Mammary epithelial cell (primary cell): ENCODE results near the gene CAMK2B.

Experiments
- EZH2 ChIP-seq: IDR thresholded peaks from 2 replicates; pipeline ENCODE4 v1.6.1; 2012; ENCODE audit warnings: low read length, inconsistent platforms, borderline replicate concordance
- TF ChIP-seq, protein P1 (sequence below), 2 donors: IDR thresholded peaks in 1 of 2; conservative IDR thresholded peaks in 1 of 2; 2 replicates each; pipeline ENCODE4 v1.5.1; 2011 to 2012; ENCODE audit warnings: inconsistent platforms in 2 of 2, low read length in 2 of 2, mild to moderate bottlenecking in 2 of 2, control low read depth in 1 of 2, low read depth in 1 of 2; ENCODE audit not compliant: insufficient read depth in 1 of 2; ENCODE audit errors: extremely low read depth in 1 of 2

DNA sequence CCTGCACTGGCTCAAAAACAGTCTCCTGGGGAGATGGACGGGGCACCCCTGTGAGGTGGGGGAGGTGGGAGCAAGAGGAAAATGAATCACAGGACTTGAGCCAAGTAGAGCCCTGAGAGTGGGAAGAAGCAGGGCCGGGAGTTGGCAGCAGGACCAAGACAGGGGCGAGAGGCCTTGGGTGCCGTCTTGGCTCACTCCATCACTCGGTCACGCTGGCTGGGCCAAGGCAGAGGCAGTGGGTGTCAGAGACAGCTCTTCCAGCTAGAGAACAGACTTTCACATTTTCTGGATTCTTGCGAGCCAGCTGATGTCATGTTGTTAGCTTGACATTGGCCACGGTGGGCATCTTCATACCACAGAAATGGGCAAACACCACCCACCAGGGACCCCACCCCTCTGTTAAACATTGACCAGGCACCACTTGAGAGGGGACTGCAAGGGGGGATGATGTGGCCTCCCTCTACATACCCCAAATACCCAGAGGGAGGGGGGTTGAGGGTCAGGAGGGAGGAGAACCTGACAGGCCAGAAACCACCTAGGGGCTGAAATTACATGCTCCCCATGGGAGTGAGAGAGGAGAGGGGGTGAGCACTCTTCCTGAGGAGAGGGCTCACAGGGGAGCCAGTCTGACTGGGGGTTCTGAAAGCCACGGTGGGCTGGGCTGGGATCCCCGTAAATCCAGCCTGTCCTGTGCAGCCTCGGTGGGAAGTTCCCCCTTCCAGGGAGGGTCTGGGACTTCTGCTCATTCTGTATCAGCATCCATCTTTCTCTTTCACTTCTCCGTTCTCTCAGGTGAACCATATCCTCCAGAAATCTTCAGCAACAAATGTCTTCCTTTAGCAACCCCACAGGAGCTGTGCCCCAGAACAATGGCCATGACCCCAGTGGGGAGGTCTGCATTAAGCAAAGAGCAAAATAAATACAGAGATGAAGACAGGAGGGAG, 19.6 kb downstream of the CAMK2B start:
- TF ChIP-seq, protein P1, sequence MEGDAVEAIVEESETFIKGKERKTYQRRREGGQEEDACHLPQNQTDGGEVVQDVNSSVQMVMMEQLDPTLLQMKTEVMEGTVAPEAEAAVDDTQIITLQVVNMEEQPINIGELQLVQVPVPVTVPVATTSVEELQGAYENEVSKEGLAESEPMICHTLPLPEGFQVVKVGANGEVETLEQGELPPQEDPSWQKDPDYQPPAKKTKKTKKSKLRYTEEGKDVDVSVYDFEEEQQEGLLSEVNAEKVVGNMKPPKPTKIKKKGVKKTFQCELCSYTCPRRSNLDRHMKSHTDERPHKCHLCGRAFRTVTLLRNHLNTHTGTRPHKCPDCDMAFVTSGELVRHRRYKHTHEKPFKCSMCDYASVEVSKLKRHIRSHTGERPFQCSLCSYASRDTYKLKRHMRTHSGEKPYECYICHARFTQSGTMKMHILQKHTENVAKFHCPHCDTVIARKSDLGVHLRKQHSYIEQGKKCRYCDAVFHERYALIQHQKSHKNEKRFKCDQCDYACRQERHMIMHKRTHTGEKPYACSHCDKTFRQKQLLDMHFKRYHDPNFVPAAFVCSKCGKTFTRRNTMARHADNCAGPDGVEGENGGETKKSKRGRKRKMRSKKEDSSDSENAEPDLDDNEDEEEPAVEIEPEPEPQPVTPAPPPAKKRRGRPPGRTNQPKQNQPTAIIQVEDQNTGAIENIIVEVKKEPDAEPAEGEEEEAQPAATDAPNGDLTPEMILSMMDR (conservative IDR thresholded peaks at IDR 0.05 in 1 of 2, IDR thresholded peaks at IDR 0.05 in 1 of 2; ENCODE audit: extremely low read depth in 1 of 2, insufficient read depth in 1 of 2, low read depth in 1 of 2, low read length in 2 of 2), result no peak
- TF ChIP-seq EZH2, result no peak
